Retinal pigment epithelial cell (primary cell): ENCODE results near the gene NR4A1.

Experiments used
- DNase-seq: peaks from one replicate; pipeline ENCODE4 v3.0.0-alpha.2; 2010; ENCODE audit warnings: low read depth
- H3K4me3 ChIP-seq: 2 replicates; pipeline ENCODE4 v1.5.1; 2011; ENCODE audit warnings: mild to moderate bottlenecking, low read length, control low read depth, moderate library complexity
- TF ChIP-seq, protein P1 (sequence below): conservative IDR thresholded peaks from 2 replicates; pipeline ENCODE4 v1.5.1; 2011; ENCODE audit warnings: low read depth, low read length, control low read depth, inconsistent platforms

Gene NR4A1

DNA sequence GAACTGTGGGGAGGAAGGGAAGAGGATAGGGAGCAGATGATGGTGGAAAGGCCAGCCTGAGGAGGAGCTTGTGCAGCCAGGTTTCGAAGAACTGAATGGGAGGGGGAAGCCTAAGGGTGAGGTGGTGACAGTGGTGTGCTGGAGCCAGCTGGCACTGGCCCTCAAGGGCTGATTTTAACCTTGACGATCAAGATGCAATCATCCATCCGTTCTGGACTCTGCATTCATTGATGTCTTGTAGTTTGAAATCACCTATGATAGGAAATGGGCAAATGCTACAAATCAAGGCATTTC lies 15.8 kb downstream of the NR4A1 start:
- DNase-seq = no peak
- TF ChIP-seq, protein P1, sequence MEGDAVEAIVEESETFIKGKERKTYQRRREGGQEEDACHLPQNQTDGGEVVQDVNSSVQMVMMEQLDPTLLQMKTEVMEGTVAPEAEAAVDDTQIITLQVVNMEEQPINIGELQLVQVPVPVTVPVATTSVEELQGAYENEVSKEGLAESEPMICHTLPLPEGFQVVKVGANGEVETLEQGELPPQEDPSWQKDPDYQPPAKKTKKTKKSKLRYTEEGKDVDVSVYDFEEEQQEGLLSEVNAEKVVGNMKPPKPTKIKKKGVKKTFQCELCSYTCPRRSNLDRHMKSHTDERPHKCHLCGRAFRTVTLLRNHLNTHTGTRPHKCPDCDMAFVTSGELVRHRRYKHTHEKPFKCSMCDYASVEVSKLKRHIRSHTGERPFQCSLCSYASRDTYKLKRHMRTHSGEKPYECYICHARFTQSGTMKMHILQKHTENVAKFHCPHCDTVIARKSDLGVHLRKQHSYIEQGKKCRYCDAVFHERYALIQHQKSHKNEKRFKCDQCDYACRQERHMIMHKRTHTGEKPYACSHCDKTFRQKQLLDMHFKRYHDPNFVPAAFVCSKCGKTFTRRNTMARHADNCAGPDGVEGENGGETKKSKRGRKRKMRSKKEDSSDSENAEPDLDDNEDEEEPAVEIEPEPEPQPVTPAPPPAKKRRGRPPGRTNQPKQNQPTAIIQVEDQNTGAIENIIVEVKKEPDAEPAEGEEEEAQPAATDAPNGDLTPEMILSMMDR = no peak
- no peak overlapping the region for H3K4me3 ChIP-seq

- TF ChIP-seq, protein P1 = peak; percentile 74
- DNase-seq = peak; percentile 88
Observed at GRCh38 chr12:52069327-52070184, 18.3 kb downstream of the NR4A1 start, which contains the start of gene ATG101. TSS of gene ATG101 (plus strand) at chr12:52069978. CDS start at chr12:52073651, 3,673 bp downstream.

GRCh38 chr12:52070185-52070925 lies 19.1 kb downstream of the NR4A1 start:
- TF ChIP-seq, protein P1 = no peak
- no peak for DNase-seq
- peak overlapping the region; percentile 97 for H3K4me3 ChIP-seq

More at GRCh38 chr12:52069327-52070184, 18.3 kb downstream of the NR4A1 start, which contains the start of gene ATG101:
- peak within 1 kb of the TSS; percentile 97 for H3K4me3 ChIP-seq

DNA sequence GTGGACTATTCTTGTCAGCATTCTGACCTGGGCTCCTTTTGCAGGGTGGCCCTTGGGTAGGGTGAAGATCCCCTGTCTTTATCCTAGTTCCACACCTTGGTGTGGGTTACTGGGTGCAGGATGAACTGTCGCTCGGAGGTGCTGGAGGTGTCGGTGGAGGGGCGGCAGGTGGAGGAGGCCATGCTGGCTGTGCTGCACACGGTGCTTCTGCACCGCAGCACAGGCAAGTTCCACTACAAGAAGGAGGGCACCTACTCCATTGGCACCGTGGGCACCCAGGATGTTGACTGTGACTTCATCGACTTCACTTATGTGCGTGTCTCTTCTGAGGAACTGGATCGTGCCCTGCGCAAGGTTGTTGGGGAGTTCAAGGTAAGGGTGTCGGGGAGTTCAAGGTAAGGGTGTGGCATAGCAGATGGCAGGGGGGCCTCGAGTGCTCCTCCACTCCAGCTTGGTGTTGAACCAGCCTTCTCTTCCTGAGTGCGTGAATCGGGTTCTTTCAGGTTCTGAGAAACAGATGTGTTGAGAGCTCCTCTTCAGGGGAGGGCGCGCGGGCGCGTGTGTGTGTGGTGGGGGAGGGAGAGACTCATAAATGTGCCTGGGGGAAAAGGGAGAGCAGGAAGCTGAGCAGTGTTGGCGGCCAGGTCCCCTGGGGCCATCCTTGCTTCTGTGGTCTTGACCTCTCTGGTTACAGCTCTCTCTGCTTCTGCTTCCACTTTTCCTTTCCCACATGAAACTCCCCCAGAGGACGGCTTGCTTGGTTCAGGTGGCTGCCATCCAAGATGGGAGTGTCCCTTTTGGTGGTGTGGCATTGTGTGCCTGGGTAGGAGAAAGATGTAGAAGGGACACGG lies 22.5 kb downstream of the NR4A1 start:
- TF ChIP-seq, protein P1 = no peak
- H3K4me3 ChIP-seq = no peak overlapping the region
- no peak for DNase-seq

GRCh38 chr12:52074971-52075724 lies 23.9 kb downstream of the NR4A1 start:
- no peak overlapping the region for H3K4me3 ChIP-seq
- DNase-seq = no peak
- TF ChIP-seq, protein P1 = no peak

DNA sequence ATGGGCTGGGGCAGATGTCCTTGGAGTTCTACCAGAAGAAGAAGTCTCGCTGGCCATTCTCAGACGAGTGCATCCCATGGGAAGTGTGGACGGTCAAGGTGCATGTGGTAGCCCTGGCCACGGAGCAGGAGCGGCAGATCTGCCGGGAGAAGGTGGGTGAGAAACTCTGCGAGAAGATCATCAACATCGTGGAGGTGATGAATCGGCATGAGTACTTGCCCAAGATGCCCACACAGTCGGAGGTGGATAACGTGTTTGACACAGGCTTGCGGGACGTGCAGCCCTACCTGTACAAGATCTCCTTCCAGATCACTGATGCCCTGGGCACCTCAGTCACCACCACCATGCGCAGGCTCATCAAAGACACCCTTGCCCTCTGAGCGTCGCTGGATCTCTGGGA lies 25.6 kb downstream of the NR4A1 start:
- TF ChIP-seq, protein P1 = no peak
- no peak overlapping the region for H3K4me3 ChIP-seq
- no peak for DNase-seq
